ENCODE data around the gene STON2.

GRCh38 chr14:81385886-81386285, 14.2 kb downstream of the STON2 start:
- TF ChIP-seq CTCF (conservative IDR thresholded peaks at IDR 0.05), result no peak
- no peak for TF ChIP-seq EZH2 (IDR thresholded peaks at IDR 0.05; ENCODE audit: low read depth)
